C4-2B (cell line): ENCODE data around the gene SLC35B3.

Experiments used
- CTCF ChIP-seq: fragments of 450-650 bp; conservative IDR thresholded peaks from 2 replicates; pipeline ENCODE4 v1.5.1; 2017; ENCODE audit warnings: mild to moderate bottlenecking
- ZFX ChIP-seq: fragments of 450-650 bp; IDR thresholded peaks from 2 replicates; pipeline ENCODE4 v1.6.1; 2017

- TF ChIP-seq CTCF, result no peak
- TF ChIP-seq ZFX, result no peak
Measured at GRCh38 chr6:8439601-8440268, 4.4 kb upstream of the SLC35B3 start.
